ENCODE measurements around the gene CT47C1. TPM values are rescaled to one million over a fixed set of nuclear protein-coding genes. Genes with fewer than 3 reads are reported as not detected.
A peak's percentile ranks its signal among the peaks of the same experiment; 100 is the strongest.
"Not testable (repeated sequence)": the region's sequence is repeated elsewhere in the genome, so short reads cannot be mapped to it uniquely, and the experiment has no call there.

The CT47C1 gene
- total RNA-seq, result not detected

DNA sequence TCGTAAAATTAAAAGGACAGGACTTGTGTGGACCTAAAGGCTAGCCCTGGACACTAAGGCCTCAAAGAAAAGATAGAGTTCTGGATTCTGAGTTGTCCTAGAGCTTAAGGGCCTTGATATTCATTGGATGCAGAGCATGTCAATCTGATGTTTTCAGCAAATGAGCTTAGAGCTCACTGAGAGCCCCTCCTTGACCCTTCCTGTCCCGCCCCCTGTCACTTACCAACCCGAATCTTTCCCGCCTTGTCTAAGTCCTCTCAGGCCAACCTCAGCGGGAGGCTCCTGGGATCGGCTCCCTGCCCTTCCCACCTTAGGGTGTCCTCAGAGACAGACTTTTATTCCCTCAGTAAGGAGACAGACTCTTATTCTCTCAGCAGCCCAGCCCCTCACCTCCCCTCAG, at the start of gene CT47C1:
Gene CT47C1, plus strand, starts transcription at position 250 of the 400 bp plus-strand sequence. CDS start 233 bp downstream, outside the sequence.
- ATAC-seq, result no peak

DNA sequence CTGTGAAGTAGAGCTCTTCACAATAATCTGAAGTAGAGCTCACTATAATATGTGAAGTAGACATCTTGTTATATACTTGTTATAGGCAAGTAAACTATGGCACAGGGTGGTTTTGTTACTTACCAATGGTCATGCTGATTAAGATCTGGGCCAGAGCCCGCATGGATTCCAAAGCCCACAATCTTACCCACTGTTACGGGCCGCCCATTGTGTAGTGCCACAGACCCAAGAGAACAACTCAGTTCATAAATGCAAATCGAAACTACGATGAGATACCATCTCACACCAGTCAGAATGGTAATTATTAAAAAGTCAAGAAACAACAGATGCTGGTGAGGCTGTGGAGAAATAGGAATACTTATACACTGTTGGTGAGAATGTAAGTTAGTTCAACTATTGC, 46.9 kb upstream of the CT47C1 start:
- no peak for ATAC-seq

- not testable (repeated sequence) for ATAC-seq
Measured at GRCh38 chrX:119026344-119026743, 46.4 kb upstream of the CT47C1 start.

GRCh38 chrX:119027960-119028732, 44.6 kb upstream of the CT47C1 start:
- not testable (repeated sequence) for ATAC-seq

DNA sequence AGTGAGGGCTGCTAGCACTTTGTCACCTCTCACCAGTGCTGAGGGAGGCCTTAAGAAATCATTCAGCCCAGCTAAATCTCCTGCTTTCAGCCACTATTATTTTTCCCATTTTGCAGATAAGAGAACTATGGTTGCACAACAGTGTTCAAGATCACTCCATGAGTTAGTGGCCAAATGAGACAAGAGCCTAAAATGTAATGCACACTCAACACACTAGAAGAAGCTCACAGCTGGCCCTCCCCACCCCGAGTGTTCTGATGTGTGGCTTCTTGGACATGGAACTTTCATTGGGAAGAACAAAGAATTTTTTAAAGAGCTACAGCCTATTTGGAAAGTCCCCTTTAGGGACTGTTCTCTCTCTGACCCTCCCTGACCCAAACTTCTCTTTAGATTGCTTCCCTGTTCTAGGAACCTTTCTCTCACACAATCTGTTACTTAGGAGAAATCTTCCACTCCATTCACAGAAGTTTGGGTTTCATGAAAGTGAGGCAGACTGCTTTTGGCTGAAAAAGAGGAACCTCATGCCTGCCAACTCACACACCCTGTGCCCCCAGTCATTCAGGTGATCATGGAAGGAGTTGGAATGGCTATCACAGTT, 44.0 kb upstream of the CT47C1 start:
- no peak for ATAC-seq

DNA sequence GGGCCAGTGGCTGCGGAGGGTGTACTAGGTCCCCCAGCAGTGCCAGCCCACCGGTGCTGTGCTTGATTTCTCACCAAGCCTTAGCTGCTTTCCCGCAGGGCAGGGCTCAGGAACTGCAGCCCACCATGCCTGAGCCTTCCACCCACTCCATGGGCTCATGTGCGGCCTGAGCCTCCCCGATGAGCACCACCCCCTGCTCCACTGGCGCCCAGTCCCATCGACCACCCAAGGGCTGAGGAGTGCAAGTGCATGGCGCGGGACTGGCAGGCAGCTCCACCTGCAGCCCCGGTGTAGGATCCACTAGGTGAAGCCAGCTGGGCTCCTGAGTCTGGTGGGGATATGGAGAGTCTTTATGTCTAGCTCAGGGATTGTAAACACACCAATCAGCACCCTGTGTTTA, 43.1 kb upstream of the CT47C1 start:
- not testable (repeated sequence) for ATAC-seq

GRCh38 chrX:119030990-119031389, 41.8 kb upstream of the CT47C1 start:
- ATAC-seq, result no peak

- ATAC-seq, result no peak
Measured at GRCh38 chrX:119036107-119037029, 36.4 kb upstream of the CT47C1 start.

DNA sequence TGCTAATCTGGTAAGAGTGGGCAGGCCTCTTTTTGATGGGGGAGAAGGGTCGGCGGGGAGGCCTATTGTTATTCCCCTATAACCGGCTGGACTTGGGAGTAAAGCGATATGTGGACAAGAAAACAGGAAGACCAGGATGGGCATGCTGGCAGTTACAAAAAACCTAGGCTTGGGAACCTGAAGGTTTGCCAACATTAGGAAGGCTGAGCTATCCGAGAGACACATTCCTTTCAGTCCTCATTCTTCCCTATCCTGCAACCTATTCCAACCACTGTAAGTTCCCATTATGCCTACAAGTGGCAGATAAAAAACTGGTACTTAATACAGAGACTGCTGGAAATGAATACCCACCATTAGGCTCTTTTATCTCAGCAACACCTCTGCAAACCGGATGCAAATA, 32.4 kb upstream of the CT47C1 start:
- ATAC-seq, result no peak

DNA sequence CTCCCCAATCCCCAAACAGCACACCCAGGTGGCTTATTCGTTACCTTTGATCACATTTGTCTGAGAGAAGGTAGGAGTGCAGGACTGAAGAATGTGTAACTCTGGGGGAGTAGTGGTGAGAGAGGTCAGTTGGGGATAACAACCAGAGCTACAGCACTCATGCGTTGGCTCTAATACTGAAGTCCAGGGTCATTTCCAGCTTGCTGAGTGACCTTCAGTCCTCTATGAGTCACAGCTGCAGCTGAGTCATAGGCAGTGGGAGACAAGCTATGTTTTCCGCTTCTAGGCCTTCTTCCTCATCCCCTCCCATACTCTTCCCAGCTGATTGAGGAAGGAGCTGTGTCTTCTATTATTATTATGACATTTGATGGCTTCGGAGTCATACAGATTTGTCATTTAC, 31.6 kb upstream of the CT47C1 start:
- peak; percentile 52 for ATAC-seq

- ATAC-seq, result no peak
Measured at GRCh38 chrX:119042040-119042439, 30.8 kb upstream of the CT47C1 start.

DNA sequence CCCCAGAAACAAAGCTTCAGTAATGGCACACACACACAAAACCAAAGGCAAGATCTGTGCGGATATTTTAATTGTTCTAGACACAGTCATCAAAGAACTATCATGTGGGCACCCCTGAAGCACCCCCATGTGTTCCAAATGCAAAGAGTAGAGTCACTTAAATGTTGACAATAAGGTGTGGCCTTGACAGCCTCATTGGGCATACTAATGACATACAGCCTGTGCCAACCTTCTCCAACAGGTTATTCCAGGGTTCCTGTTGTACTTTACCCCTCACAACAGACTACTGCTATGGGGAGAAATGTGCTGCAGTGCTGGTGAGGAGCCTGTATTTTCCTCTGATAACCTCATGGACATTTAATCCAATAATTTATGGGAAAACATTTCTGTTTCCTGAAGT, 29.8 kb upstream of the CT47C1 start:
- peak; percentile 60 for ATAC-seq

GRCh38 chrX:119045884-119046283, 26.9 kb upstream of the CT47C1 start:
- ATAC-seq, result no peak

- no peak for ATAC-seq
Measured at GRCh38 chrX:119055687-119056086, 17.1 kb upstream of the CT47C1 start.

DNA sequence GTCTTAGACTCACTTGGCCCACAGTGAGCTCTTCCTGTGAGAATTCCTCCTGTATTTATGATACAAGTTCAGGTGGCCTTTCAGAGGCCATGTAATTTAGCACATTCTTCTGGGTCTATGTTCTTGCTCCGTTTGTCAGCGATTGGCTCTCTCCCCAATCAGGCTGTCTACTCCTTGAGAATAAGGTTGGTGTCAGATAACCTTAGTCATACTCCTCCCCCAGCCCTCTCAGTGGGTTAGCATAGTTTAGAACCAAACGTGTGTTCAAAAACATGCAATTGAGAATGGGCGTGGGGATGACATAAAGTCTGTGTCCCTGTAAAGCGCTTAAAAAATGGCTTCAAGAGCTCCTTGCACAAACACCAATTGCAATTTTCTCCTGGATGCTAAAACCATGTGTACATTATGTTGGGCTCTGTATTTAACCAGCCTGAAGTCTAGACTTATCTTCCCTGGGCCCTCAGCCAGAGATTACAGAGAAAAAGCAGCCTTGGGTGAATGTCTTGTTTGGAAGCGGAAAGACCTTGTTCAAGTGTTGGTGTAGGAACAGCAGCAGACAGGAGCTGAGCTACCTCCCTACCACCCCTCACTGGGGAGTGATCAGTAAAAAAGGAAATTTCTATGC, 9.9 kb upstream of the CT47C1 start:
- ATAC-seq, result no peak

GRCh38 chrX:119063428-119063827, 9.4 kb upstream of the CT47C1 start:
- ATAC-seq, result no peak

GRCh38 chrX:119067023-119067739, 5.6 kb upstream of the CT47C1 start:
- ATAC-seq, result peak; percentile 71

- no peak for ATAC-seq
Measured at GRCh38 chrX:119069128-119069527, 3.7 kb upstream of the CT47C1 start.

- no peak for ATAC-seq
Measured at GRCh38 chrX:119069762-119070161, 3.0 kb upstream of the CT47C1 start.

GRCh38 chrX:119071381-119071780, 1.4 kb upstream of the CT47C1 start:
- no peak for ATAC-seq

GRCh38 chrX:119073200-119073905, 560 bp downstream of the CT47C1 start:
- no peak for ATAC-seq

All from esophagus mucosa (tissue), 1 donor.